Endothelial cell of umbilical vein (primary cell): Measurements from ENCODE around the gene MTPN.

Source experiments
- EZH2 ChIP-seq: IDR thresholded peaks from 2 replicates; pipeline ENCODE4 v1.6.1; 2012; ENCODE audit warnings: borderline replicate concordance, low read depth, mild to moderate bottlenecking, moderate library complexity, low read length, inconsistent platforms; ENCODE audit not compliant: severe bottlenecking
- FOS ChIP-seq: IDR thresholded peaks from 2 replicates; pipeline ENCODE4 v1.6.1; 2011; ENCODE audit warnings: mild to moderate bottlenecking, low read length, moderate library complexity, borderline replicate concordance; ENCODE audit not compliant: insufficient read depth
- GATA2 ChIP-seq: IDR thresholded peaks from 2 replicates; pipeline ENCODE4 v1.7.0; 2011; ENCODE audit warnings: low read depth, mild to moderate bottlenecking, moderate library complexity, mixed read lengths, low read length; ENCODE audit not compliant: insufficient read length, insufficient read depth
- JUN ChIP-seq: IDR thresholded peaks from 2 replicates; pipeline ENCODE4 v1.6.1; 2011; ENCODE audit warnings: borderline replicate concordance, low read depth; ENCODE audit not compliant: insufficient read length, insufficient read depth
- MYC ChIP-seq: IDR thresholded peaks from one replicate; pipeline ENCODE4 v1.6.1; 2011; ENCODE audit warnings: mild to moderate bottlenecking, low read depth, low read length
- POLR2A ChIP-seq: IDR thresholded peaks from 2 replicates; pipeline ENCODE4 v1.6.1; 2012; ENCODE audit warnings: low read depth, mild to moderate bottlenecking, control low read depth, low read length
- POLR2AphosphoS5 ChIP-seq: IDR thresholded peaks from 2 replicates; pipeline ENCODE4 v1.6.1; 2012; ENCODE audit warnings: low read depth, mild to moderate bottlenecking, control low read depth, low read length, moderate library complexity; ENCODE audit not compliant: insufficient read depth
- TF ChIP-seq, protein P1 (sequence below), 2 donors: IDR thresholded peaks; 1 replicate in 1 of 2; 2 replicates in 1 of 2; pipeline ENCODE4 v1.5.1; 2011; ENCODE audit warnings: low read length in 2 of 2, mild to moderate bottlenecking in 2 of 2, moderate library complexity in 2 of 2, control low read depth in 1 of 2, inconsistent platforms in 1 of 2, low read depth in 1 of 2; ENCODE audit not compliant: insufficient read depth in 1 of 2; ENCODE audit errors: extremely low read depth in 1 of 2
- TF ChIP-seq, protein P2 (sequence below): IDR thresholded peaks from 2 replicates; pipeline ENCODE4 v1.6.1; 2011; ENCODE audit not compliant: insufficient read depth, insufficient read length

DNA sequence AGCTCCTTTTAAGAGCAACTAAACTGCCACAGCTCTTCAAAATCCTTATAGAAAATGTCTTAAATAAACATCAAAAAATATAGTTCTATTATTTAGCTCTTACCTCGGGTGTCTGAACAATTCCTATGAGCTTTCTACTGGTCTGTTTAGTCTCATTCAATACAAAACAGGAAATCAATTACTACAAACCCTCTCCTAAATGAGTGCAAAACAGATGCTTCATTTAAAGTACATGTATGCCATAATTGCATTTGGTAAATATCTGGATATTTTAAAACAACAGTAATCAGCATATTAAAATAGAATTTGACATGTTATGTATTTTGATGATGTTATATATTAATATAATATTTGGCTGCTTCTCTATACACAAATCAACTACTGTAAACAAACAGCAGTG is 38.5 kb upstream of the MTPN start:
- TF ChIP-seq, protein P1, sequence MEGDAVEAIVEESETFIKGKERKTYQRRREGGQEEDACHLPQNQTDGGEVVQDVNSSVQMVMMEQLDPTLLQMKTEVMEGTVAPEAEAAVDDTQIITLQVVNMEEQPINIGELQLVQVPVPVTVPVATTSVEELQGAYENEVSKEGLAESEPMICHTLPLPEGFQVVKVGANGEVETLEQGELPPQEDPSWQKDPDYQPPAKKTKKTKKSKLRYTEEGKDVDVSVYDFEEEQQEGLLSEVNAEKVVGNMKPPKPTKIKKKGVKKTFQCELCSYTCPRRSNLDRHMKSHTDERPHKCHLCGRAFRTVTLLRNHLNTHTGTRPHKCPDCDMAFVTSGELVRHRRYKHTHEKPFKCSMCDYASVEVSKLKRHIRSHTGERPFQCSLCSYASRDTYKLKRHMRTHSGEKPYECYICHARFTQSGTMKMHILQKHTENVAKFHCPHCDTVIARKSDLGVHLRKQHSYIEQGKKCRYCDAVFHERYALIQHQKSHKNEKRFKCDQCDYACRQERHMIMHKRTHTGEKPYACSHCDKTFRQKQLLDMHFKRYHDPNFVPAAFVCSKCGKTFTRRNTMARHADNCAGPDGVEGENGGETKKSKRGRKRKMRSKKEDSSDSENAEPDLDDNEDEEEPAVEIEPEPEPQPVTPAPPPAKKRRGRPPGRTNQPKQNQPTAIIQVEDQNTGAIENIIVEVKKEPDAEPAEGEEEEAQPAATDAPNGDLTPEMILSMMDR (IDR thresholded peaks at IDR 0.05; ENCODE audit: extremely low read depth in 1 of 2, insufficient read depth in 1 of 2, low read depth in 1 of 2, low read length in 2 of 2), result no peak
- no peak for TF ChIP-seq EZH2
- TF ChIP-seq, protein P2, sequence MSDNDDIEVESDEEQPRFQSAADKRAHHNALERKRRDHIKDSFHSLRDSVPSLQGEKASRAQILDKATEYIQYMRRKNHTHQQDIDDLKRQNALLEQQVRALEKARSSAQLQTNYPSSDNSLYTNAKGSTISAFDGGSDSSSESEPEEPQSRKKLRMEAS, result no peak
- no peak for TF ChIP-seq POLR2A
- no peak for TF ChIP-seq JUN
- TF ChIP-seq POLR2AphosphoS5, result no peak
- no peak for TF ChIP-seq FOS
- no peak for TF ChIP-seq MYC
- TF ChIP-seq GATA2, result no peak
